CD14-positive monocyte (primary cell): ENCODE data around the gene AMIGO2. TPM values are rescaled to one million over a fixed set of nuclear protein-coding genes. Genes with fewer than 3 reads are reported as not detected.

ENCODE experiments used
- DNase-seq, 3 donors: peaks; one replicate each; pipeline ENCODE4 v3.0.0-alpha.2; 2011 to 2022
- H2AFZ ChIP-seq: 2 replicates; pipeline ENCODE4 v1.6.0; 2012; ENCODE audit warnings: mild to moderate bottlenecking, low read depth, low read length, inconsistent platforms; ENCODE audit not compliant: insufficient read depth, poor library complexity, severe bottlenecking
- H3K27ac ChIP-seq, 2 donors: 1 replicate in 1 of 2; 2 replicates in 1 of 2; pipeline ENCODE4 v1.5.1; 2012 to 2013; ENCODE audit warnings: low read length in 2 of 2, control low read depth in 1 of 2, inconsistent platforms in 1 of 2, low read depth in 1 of 2, mild to moderate bottlenecking in 1 of 2
- H3K27me3 ChIP-seq, 2 donors: one replicate each; pipeline versions ENCODE4 v1.6.0 to v1.6.1; 2011 to 2013; ENCODE audit warnings: low read length in 2 of 2; ENCODE audit not compliant: control insufficient read depth in 2 of 2, insufficient read depth in 2 of 2
- H3K36me3 ChIP-seq, 2 donors: replicated peaks in 1 of 2; 1 replicate in 1 of 2; 2 replicates in 1 of 2; pipeline versions ENCODE4 v1.5.1 to v1.6.1; 2012 to 2013; ENCODE audit warnings: low read length in 2 of 2, control low read depth in 1 of 2, inconsistent platforms in 1 of 2, mild to moderate bottlenecking in 1 of 2; ENCODE audit not compliant: insufficient read depth in 2 of 2, control insufficient read depth in 1 of 2
- H3K4me1 ChIP-seq, 2 donors: 1 replicate in 1 of 2; 2 replicates in 1 of 2; pipeline versions ENCODE4 v1.5.1 to v1.6.1; 2012 to 2013; ENCODE audit warnings: low read length in 2 of 2, control low read depth in 1 of 2, inconsistent platforms in 1 of 2, mild to moderate bottlenecking in 1 of 2, moderate library complexity in 1 of 2; ENCODE audit not compliant: insufficient read depth in 2 of 2, control insufficient read depth in 1 of 2
- H3K4me2 ChIP-seq: replicated peaks from 2 replicates; pipeline ENCODE3; 2012; ENCODE audit warnings: low read length, moderate library complexity, mild to moderate bottlenecking; ENCODE audit not compliant: poor library complexity, severe bottlenecking; ENCODE audit errors: extremely low read depth
- H3K4me3 ChIP-seq, 3 experiments: fragments of 200-600 bp in 1 of 3; sonication (generic) in 1 of 3; replicated peaks in 1 of 3; 1 replicate in 2 of 3; 2 replicates in 1 of 3; pipeline ENCODE4 v1.5.1; 2011 to 2013; ENCODE audit warnings: low read length in 3 of 3, mild to moderate bottlenecking in 3 of 3, control low read depth in 2 of 3, low read depth in 2 of 3, inconsistent platforms in 1 of 3, moderate library complexity in 1 of 3
- H3K79me2 ChIP-seq: 2 replicates; pipeline ENCODE4 v1.6.0; 2012; ENCODE audit warnings: mild to moderate bottlenecking, control low read depth, inconsistent platforms, low read length, moderate library complexity; ENCODE audit not compliant: insufficient read depth
- H3K9ac ChIP-seq: 2 replicates; pipeline ENCODE4 v1.6.0; 2017; ENCODE audit warnings: low read length, mild to moderate bottlenecking; ENCODE audit not compliant: insufficient read depth, poor library complexity, severe bottlenecking
- H3K9me3 ChIP-seq, 2 donors: replicated peaks in 1 of 2; 1 replicate in 1 of 2; 2 replicates in 1 of 2; pipeline versions ENCODE4 v1.5.1 to v1.6.1; 2012 to 2013; ENCODE audit warnings: low read length in 2 of 2, control low read depth in 1 of 2; ENCODE audit not compliant: control insufficient read depth in 1 of 2, insufficient read depth in 1 of 2
- H4K20me1 ChIP-seq: 2 replicates; pipeline ENCODE4 v1.6.0; 2012; ENCODE audit warnings: mild to moderate bottlenecking, low read length, control low read depth, moderate library complexity; ENCODE audit not compliant: insufficient read depth
- H3K27ac Mint-ChIP-seq, 7 donors: one replicate each; pipeline ENCODE4 v1.8.0; 2020; ENCODE audit warnings: mild to moderate bottlenecking in 7 of 7, mixed read lengths in 7 of 7, moderate library complexity in 6 of 7, inconsistent platforms in 2 of 7
- H3K27me3 Mint-ChIP-seq, 3 donors: one replicate each; pipeline ENCODE4 v1.8.0; 2021 to 2022; ENCODE audit warnings: low read depth in 3 of 3, mild to moderate bottlenecking in 3 of 3, mixed read lengths in 3 of 3, moderate library complexity in 3 of 3, inconsistent platforms in 1 of 3
- H3K36me3 Mint-ChIP-seq, 2 donors: one replicate each; pipeline ENCODE4 v1.8.0; 2020; ENCODE audit warnings: mixed read lengths in 2 of 2, inconsistent platforms in 1 of 2, mild to moderate bottlenecking in 1 of 2
- H3K4me1 Mint-ChIP-seq: one replicate; pipeline ENCODE4 v1.8.0; 2020; ENCODE audit warnings: mild to moderate bottlenecking, mixed read lengths
- H3K4me3 Mint-ChIP-seq, 2 donors: one replicate each; pipeline ENCODE4 v1.8.0; 2020; ENCODE audit warnings: mild to moderate bottlenecking in 2 of 2, mixed read lengths in 2 of 2, moderate library complexity in 1 of 2
- H3K9me3 Mint-ChIP-seq, 7 donors: one replicate each; pipeline ENCODE4 v1.8.0; 2020 to 2022; ENCODE audit warnings: mixed read lengths in 7 of 7, mild to moderate bottlenecking in 6 of 7, moderate library complexity in 6 of 7, inconsistent platforms in 2 of 7
- CTCF ChIP-seq: fragments of 200-600 bp; IDR thresholded peaks from one replicate; pipeline ENCODE4 v1.8.0; 2022; ENCODE audit warnings: antibody characterized with exemption, mild to moderate bottlenecking
- WGBS: methylation state at CpG from one replicate; pipeline ENCODE4 v1.1.5; 2013; ENCODE audit warnings: missing lambda C conversion rate; ENCODE audit not compliant: insufficient coverage; 5-methylcytosine and 5-hydroxymethylcytosine counted together
- intact Hi-C, 2 donors: fragments of 100-400 bp; cut with micrococcal nuclease; formaldehyde crosslinking; loops; one replicate each; pipeline versions ENCODE4 v1.15.0 to v1.15.1; 2023
- polyA plus RNA-seq, 3 donors: library from polyadenylated mRNA; depleted of rRNA in 1 of 3; unstranded in 2 of 3; stranded (reverse) in 1 of 3; fragments of 300-500 nt in 2 of 3; fragments of >200 nt in 1 of 3; fragmentation: Illumina TruSeq in 2 of 3; gene quantifications; 1 replicate in 2 of 3; 2 replicates in 1 of 3; pipeline ENCODE4 v1.2.3, GENCODE V29; 2012 to 2021

The AMIGO2 gene
- polyA plus RNA-seq, 3 donors = 0.14 to 0.77 (median 0.21) TPM

GRCh38 chr12:47039756-47040155, 40.0 kb downstream of the AMIGO2 start:
- peaks cover 0 to 1% (median 0%) of the 10 kb centered on the region in 3 donors for H3K27me3 Mint-ChIP-seq
- WGBS = no CpG with 5 or more reads among the region's 1 CpG
- Histone ChIP-seq H3K27ac (no peak overlapping the region), H4K20me1 (no peaks in the 10 kb centered on the region), H3K4me2 (no peak overlapping the region), H3K4me1 (no peaks in the 10 kb centered on the region), H2AFZ (no peak overlapping the region), H3K9ac (no peak overlapping the region), H3K36me3 (no peaks in the 10 kb centered on the region), H3K27me3 (no peaks in the 10 kb centered on the region), H3K4me3 (no peak overlapping the region), H3K9me3 (no peaks in the 10 kb centered on the region), H3K79me2 (no peaks in the 10 kb centered on the region)
- TF ChIP-seq CTCF = no peak
- intact Hi-C loops = no loop called here
- no peak for DNase-seq
- H3K27ac Mint-ChIP-seq = no peak overlapping the region
- no peak overlapping the region for H3K4me3 Mint-ChIP-seq
- peaks cover 0 to 2% (median 0%) of the 10 kb centered on the region in 7 donors for H3K9me3 Mint-ChIP-seq
- H3K36me3 Mint-ChIP-seq = no peaks in the 10 kb centered on the region
- peaks cover 4% of the 10 kb centered on the region for H3K4me1 Mint-ChIP-seq

GRCh38 chr12:47039079-47039478, 40.7 kb downstream of the AMIGO2 start:
- Histone ChIP-seq H3K4me1 (no peaks in the 10 kb centered on the region), H3K4me3 (no peak overlapping the region), H3K79me2 (no peaks in the 10 kb centered on the region), H3K4me2 (no peak overlapping the region), H2AFZ (no peak overlapping the region), H3K36me3 (no peaks in the 10 kb centered on the region), H3K9ac (no peak overlapping the region), H3K27me3 (no peaks in the 10 kb centered on the region), H3K9me3 (no peaks in the 10 kb centered on the region), H4K20me1 (no peaks in the 10 kb centered on the region), H3K27ac (no peak overlapping the region)
- intact Hi-C loops = no loop called here
- TF ChIP-seq CTCF = no peak
- WGBS = no CpG with 5 or more reads among the region's 2 CpGs
- no peak for DNase-seq
- H3K4me1 Mint-ChIP-seq = peaks cover 4% of the 10 kb centered on the region
- no peaks in the 10 kb centered on the region for H3K36me3 Mint-ChIP-seq
- H3K4me3 Mint-ChIP-seq = no peak overlapping the region
- H3K27me3 Mint-ChIP-seq = peaks cover 0 to 1% (median 0%) of the 10 kb centered on the region in 3 donors
- H3K9me3 Mint-ChIP-seq = peaks cover 0 to 2% (median 0%) of the 10 kb centered on the region in 7 donors
- no peak overlapping the region for H3K27ac Mint-ChIP-seq
